Vagina (tissue), 2 donors: ENCODE measurements around the gene STIMATE.

ENCODE experiments used
- CTCF ChIP-seq, 3 experiments: fragments of 450-650 bp in 2 of 3; fragments of 200-600 bp in 1 of 3; sonication (generic) in 1 of 3; IDR thresholded peaks; one replicate each; pipeline ENCODE4 v1.5.1; 2017 to 2019; ENCODE audit warnings: antibody characterized with exemption in 3 of 3, mild to moderate bottlenecking in 2 of 3, moderate library complexity in 2 of 3
- POLR2A ChIP-seq, 2 donors: fragments of 450-650 bp; IDR thresholded peaks; one replicate each; pipeline ENCODE4 v1.6.1; 2017; ENCODE audit warnings: antibody characterized with exemption in 2 of 2, mild to moderate bottlenecking in 2 of 2, moderate library complexity in 2 of 2
- POLR2AphosphoS5 ChIP-seq, 2 donors: sonication (generic); formaldehyde crosslinking; IDR thresholded peaks; one replicate each; pipeline ENCODE4 v1.9.0; 2017; ENCODE audit warnings: antibody characterized with exemption in 2 of 2, mild to moderate bottlenecking in 2 of 2, low read depth in 1 of 2; ENCODE audit not compliant: insufficient read depth in 1 of 2

- TF ChIP-seq CTCF (IDR thresholded peaks at IDR 0.05) (no peak), POLR2A (IDR thresholded peaks at IDR 0.05) (no peak), POLR2AphosphoS5 (IDR thresholded peaks at IDR 0.05; ENCODE audit: insufficient read depth in 1 of 2, low read depth in 1 of 2) (no peak)
Measured at GRCh38 chr3:52810923-52811322, 86.4 kb downstream of the STIMATE start.
